Stimulated activated CD8-positive, alpha-beta memory T cell treated with anti-CD3 and anti-CD28 coated beads, Interleukin-15, amount 100 ng/mL, for 24 hours (primary cell): ENCODE results near the gene RECQL.
"Not testable (repeated sequence)": the region's sequence is repeated elsewhere in the genome, so short reads cannot be mapped to it uniquely, and the experiment has no call there.

ENCODE experiments used
- DNase-seq: peaks from one replicate; pipeline ENCODE4 v3.0.0-alpha.2; 2020; ENCODE audit warnings: low read depth

RECQL gene

GRCh38 chr12:21419009-21419699 is 82.3 kb downstream of the RECQL start:
- DNase-seq, result not testable (repeated sequence)
